UCSD-AML1 (cell line): Measurements from ENCODE around the gene LGR4.
"Not testable (repeated sequence)": the region's sequence is repeated elsewhere in the genome, so short reads cannot be mapped to it uniquely, and the experiment has no call there.

ENCODE experiments used
- DNase-seq: peaks from one replicate; lab custom pipeline; 2025; ENCODE audit not compliant: unreplicated experiment; lab: John Stamatoyannopoulos, UW

The LGR4 gene

DNA sequence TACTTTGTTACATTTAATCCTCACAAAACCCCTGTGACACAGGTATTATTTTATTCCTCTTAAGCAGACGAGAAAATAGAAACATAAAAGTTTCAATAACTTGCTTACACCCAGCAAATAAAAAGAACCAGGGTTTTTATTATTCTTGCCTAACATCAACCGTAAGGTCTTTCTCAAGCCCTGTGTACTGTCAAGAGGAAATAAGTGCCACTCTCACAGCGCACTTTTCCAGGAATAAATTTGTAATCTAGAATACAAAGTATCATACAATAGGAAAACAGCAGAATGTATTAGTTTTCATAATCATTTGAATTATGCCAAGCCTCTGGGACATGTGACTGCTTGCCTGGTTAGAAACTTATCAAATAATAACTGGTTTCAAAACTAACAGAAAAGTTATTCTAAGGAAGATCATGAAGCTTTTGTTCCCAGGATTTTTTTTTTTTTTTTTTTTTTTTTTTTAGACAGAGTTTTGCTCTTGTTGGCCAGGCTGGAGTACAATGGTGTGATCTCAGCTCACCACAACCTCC, 117.0 kb downstream of the LGR4 start:
- DNase-seq = no peak

GRCh38 chr11:27354359-27354965, 118.1 kb downstream of the LGR4 start:
- DNase-seq = no peak

DNA sequence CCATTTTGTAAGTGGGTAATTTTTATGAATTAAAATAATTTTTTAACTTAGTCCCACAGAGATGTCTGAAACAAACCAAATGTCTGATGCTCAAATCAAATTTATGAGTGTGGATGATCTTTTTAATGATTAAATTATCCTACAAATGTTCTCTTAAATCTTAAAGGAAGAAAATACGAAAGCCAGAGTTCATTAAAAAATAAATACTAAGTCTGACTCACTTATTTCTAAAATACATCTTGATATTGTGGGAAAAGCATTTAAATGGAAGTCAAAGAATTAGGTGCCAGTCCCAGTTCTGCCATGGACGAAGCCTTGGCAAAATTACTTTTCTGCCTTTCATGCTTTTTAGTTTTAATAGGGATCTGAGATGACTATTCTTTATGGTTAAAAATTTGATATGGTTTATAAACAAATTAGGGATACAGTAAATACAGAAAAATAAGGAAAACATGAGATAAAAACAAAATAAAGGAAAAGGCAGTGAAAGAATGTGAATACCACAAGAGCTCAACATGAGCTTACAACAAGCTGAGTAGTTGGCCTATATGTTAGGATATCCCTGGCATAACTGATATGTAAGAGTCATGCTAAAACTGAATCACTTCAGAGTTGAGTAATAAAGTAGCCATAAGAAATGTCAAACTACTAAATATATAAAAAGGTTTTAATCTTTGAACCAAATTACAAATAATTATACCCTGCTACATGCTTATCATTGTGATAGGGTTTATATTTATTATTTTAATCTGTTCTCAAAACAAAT, 118.8 kb downstream of the LGR4 start:
- no peak for DNase-seq

- DNase-seq = no peak
Measured at GRCh38 chr11:27352781-27353180, 119.8 kb downstream of the LGR4 start.

DNA sequence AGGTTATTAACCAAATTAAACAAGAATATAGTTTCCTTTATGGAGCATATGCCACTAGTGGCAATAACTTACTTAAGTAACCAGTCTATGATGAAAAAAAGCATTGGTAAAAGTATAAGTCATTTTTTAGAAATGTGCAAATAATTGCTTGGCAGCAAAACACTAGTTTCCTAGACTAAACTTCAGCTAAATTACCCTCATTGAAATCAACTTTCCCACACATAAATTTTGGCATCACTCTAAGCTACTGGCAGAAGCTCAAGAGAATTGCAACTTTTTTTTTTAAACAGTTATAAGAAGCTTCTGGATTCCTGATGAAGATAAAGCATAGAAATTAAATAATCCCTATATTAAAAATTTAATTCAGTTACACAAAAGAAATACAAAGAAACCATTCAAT, 122.1 kb downstream of the LGR4 start:
- no peak for DNase-seq

- no peak for DNase-seq
Measured at GRCh38 chr11:27349919-27350318, 122.7 kb downstream of the LGR4 start.

DNA sequence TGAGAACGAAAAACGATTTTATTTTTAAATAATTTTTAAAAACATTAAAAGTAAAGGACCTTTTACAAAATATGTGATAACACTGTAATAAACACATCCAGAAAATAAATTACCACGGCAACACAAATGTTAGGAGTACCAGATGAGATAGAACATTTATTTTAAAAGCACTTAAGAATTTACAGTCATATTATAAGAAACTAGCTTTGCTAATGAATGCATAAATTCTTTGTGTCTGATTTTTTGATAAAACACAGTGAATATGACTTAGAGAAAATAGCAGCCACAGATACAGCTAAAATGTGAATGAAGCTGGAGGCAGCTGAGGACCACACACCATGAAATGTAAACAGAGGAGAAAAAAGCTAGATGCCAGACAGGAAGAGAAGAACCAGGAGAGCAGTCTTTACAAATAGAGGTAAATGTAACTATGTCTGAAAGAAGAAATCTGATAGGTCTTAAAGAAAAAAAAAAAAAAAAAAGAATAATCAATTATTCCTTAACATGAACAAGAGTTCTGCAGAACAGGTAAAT, 124.2 kb downstream of the LGR4 start:
- DNase-seq = no peak

DNA sequence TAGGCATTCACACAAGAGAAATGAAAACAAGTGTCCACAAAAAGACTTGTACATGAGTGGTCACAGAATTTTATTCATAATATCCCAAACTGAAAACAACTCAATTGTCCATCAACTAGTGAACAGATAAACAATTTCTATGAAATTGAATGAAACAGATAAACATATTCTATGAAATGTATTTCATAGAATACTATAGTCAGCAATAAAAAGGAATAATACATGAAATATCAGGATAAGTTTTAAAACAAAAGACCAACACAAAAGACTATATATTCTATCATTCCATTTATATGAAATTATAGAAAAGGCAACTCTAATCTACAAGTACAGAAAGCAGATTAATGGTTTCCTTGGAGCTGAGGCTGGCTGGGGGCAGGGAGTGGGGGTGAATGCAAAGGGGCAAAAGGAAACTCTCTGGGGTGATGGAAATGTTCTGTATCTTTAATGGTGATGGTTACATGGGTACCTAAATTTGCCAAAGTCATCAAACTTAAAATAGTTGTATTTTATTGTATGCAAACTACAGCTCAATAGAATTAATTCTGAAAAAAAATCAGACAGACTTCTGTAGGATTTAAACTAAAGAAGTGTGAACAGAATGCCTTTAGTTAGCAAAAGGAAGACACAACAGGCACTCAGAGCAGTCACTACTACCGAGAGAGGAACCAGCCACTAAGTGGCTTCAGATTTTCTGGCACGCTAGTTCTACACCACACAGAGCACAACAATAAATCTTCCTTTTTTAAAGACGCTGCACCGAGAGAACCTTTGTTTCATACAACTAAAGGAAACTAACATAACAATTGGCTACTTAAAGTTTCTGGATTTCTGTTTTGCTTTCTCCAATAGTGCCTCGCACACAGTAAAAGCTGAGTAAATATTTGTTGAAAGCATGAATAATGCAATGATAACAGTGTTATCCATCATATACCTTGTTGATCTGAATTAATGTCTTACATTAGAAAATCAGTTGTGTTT, 124.9 kb downstream of the LGR4 start:
- no peak for DNase-seq

DNA sequence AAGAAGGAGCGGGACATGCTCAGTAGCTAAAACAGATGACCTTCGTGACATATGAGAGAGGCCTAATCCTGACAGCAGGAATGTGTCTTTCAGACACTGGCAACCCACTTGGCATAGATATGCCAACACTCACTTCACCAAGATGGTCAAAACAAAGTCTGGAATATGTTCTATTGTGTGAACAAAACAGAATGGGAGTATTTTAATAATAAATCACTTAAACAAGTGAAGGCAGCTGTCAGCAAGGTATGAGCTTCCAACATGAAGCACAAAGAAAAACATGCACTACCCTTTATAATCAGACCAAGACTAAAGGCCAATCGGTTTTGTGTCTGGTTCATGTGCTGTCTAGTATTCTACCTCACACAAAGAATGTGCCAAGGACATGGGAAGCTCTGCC, 132.6 kb downstream of the LGR4 start:
- no peak for DNase-seq

DNA sequence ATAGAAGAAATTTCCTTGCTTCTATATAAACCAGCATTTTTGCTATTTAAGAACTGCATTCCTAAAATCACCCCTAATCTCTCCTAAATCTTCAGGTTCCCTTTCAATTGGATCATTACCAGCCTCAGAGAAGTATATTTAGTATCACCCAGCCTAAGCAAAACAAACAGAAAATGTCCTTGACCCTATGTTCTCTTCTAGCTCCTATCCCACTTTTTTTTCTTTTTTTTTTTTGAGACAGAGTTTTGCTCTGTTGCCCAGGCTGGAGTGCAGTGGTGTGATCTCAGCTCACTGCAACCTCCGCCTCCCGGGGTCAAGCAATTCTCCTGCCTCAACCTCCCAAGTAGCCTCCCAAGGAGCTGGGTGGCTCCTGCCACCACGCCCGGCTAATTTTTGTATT, 137.8 kb downstream of the LGR4 start:
- not testable (repeated sequence) for DNase-seq

DNA sequence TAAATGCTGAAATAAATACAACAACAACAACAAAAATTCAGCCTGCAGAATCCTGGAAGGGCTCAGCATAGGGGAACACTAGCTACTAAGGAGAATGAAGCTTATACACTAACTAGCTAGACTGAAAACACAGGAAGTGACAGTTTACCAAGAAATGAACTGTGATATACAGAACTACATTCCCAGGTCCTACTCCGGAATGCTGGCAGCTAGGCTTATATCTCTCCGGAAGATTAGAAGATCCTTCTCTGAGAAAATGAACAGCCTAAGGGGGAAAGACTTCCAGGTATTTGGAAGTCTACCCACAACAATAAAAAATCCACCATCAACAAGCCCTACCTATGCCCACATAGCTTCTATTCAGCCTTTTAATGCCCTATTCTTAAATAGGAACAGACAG, 140.6 kb downstream of the LGR4 start:
- no peak for DNase-seq

- DNase-seq = no peak
Measured at GRCh38 chr11:27330633-27331270, 141.8 kb downstream of the LGR4 start.

GRCh38 chr11:27329867-27330632, 142.5 kb downstream of the LGR4 start:
- DNase-seq = no peak

- no peak for DNase-seq
Measured at GRCh38 chr11:27328614-27329013, 144.0 kb downstream of the LGR4 start.

- not testable (repeated sequence) for DNase-seq
Measured at GRCh38 chr11:27327064-27327463, 145.5 kb downstream of the LGR4 start.

GRCh38 chr11:27322196-27322595, 150.4 kb downstream of the LGR4 start:
- not testable (repeated sequence) for DNase-seq

- DNase-seq = not testable (repeated sequence)
Measured at GRCh38 chr11:27321340-27321739, 151.2 kb downstream of the LGR4 start.

- no peak for DNase-seq
Measured at GRCh38 chr11:27319072-27319471, 153.5 kb downstream of the LGR4 start.

GRCh38 chr11:27317751-27318150, 154.8 kb downstream of the LGR4 start:
- no peak for DNase-seq
